Neural cell (in vitro differentiated cells): ENCODE data around the gene ESPN. TPM values are rescaled to one million over a fixed set of nuclear protein-coding genes. Genes with fewer than 3 reads are reported as not detected.
A peak's percentile ranks its signal among the peaks of the same experiment; 100 is the strongest.
"Not testable (repeated sequence)": the region's sequence is repeated elsewhere in the genome, so short reads cannot be mapped to it uniquely, and the experiment has no call there.

Experiments
- H2AFZ ChIP-seq: fragments of 200-600, 300-800 bp; sonication (generic), shearing (Covaris generic); 2 replicates; pipeline ENCODE4 v1.6.0; 2014; ENCODE audit warnings: low read depth, mild to moderate bottlenecking, antibody characterized with exemption, low read length, moderate library complexity
- H3F3A ChIP-seq: fragments of 200-600 bp; shearing (Covaris generic); 2 replicates; pipeline ENCODE4 v1.6.1; 2016; ENCODE audit warnings: mild to moderate bottlenecking, moderate library complexity, mixed read lengths, antibody characterized with exemption, low read length; ENCODE audit not compliant: insufficient read depth, poor library complexity, severe bottlenecking
- H3K27ac ChIP-seq: fragments of 200-600, 300-800 bp; sonication (generic), shearing (Covaris generic); 2 replicates; pipeline ENCODE4 v1.5.1; 2014; ENCODE audit warnings: mild to moderate bottlenecking, low read length, moderate library complexity
- H3K27me3 ChIP-seq: fragments of 300-800, 200-600 bp; sonication (generic), shearing (Covaris generic); 2 replicates; pipeline ENCODE4 v1.6.0; 2014; ENCODE audit warnings: mild to moderate bottlenecking, low read depth, low read length, moderate library complexity; ENCODE audit not compliant: insufficient read depth
- H3K36me3 ChIP-seq: fragments of 300-800, 200-600 bp; sonication (generic), shearing (Covaris generic); 2 replicates; pipeline ENCODE4 v1.5.1; 2014; ENCODE audit warnings: mild to moderate bottlenecking, antibody characterized with exemption, low read length, moderate library complexity; ENCODE audit not compliant: insufficient read depth
- H3K4me2 ChIP-seq: fragments of 300-800, 200-600 bp; sonication (generic), shearing (Covaris generic); 2 replicates; pipeline ENCODE4 v1.6.0; 2014; ENCODE audit warnings: mild to moderate bottlenecking, low read length
- H3K4me3 ChIP-seq: fragments of 300-800, 200-600 bp; sonication (generic), shearing (Covaris generic); 2 replicates; pipeline ENCODE4 v1.5.1; 2014; ENCODE audit warnings: mild to moderate bottlenecking, low read length, moderate library complexity
- H3K79me2 ChIP-seq: fragments of 200-600 bp; shearing (Covaris generic); replicated peaks from 2 replicates; pipeline ENCODE4 v1.6.0; 2014; ENCODE audit warnings: mild to moderate bottlenecking, low read length, moderate library complexity; ENCODE audit not compliant: insufficient read depth
- H3K9ac ChIP-seq: fragments of 300-800, 200-600 bp; sonication (generic), shearing (Covaris generic); 2 replicates; pipeline ENCODE4 v1.6.1; 2016; ENCODE audit warnings: mild to moderate bottlenecking, low read length, mixed read lengths
- H3K9me2 ChIP-seq: fragments of 200-600 bp; shearing (Covaris generic); 2 replicates; pipeline ENCODE4 v1.6.1; 2016; ENCODE audit warnings: mild to moderate bottlenecking, low read length, mixed read lengths; ENCODE audit not compliant: insufficient read depth
- H3K9me3 ChIP-seq: fragments of 200-600, 300-800 bp; sonication (generic), shearing (Covaris generic); 2 replicates; pipeline ENCODE4 v1.6.1; 2016; ENCODE audit warnings: mild to moderate bottlenecking, mixed run types, low read length, moderate library complexity, mixed read lengths
- H4K20me1 ChIP-seq: fragments of 200-600 bp; shearing (Covaris generic); 2 replicates; pipeline ENCODE4 v1.6.1; 2016; ENCODE audit warnings: mild to moderate bottlenecking, mixed run types; ENCODE audit not compliant: insufficient read depth
- EP300 ChIP-seq: fragments of 450-650 bp; conservative IDR thresholded peaks from 2 replicates; pipeline ENCODE4 v1.6.1; 2014; ENCODE audit warnings: antibody characterized with exemption, mild to moderate bottlenecking, moderate library complexity; ENCODE audit not compliant: poor library complexity, severe bottlenecking
- EZH2 ChIP-seq: fragments of 200-600, 300-800 bp; shearing (Covaris generic), sonication (generic); IDR thresholded peaks from 2 replicates; pipeline ENCODE4 v1.6.1; 2014; ENCODE audit warnings: antibody characterized with exemption, low read length, borderline replicate concordance, mild to moderate bottlenecking; ENCODE audit not compliant: insufficient read depth, poor library complexity, severe bottlenecking
- MXI1 ChIP-seq: fragments of 450-650 bp; conservative IDR thresholded peaks from 2 replicates; pipeline ENCODE4 v1.6.1; 2014; ENCODE audit warnings: antibody characterized with exemption, mild to moderate bottlenecking; ENCODE audit not compliant: poor library complexity, severe bottlenecking
- POLR2AphosphoS5 ChIP-seq: IDR thresholded peaks from 2 replicates; pipeline ENCODE4 v1.6.1; 2012
- RAD21 ChIP-seq: fragments of 450-650 bp; conservative IDR thresholded peaks from 2 replicates; pipeline ENCODE4 v1.6.1; 2014; ENCODE audit warnings: antibody characterized with exemption, mild to moderate bottlenecking, moderate library complexity
- SMC3 ChIP-seq: fragments of 450-650 bp; conservative IDR thresholded peaks from 2 replicates; pipeline ENCODE4 v1.6.1; 2014; ENCODE audit warnings: antibody characterized with exemption, mild to moderate bottlenecking, moderate library complexity; ENCODE audit not compliant: poor library complexity
- TAF1 ChIP-seq: IDR thresholded peaks from 2 replicates; pipeline ENCODE4 v1.6.1; 2012; ENCODE audit warnings: low read depth
- polyA plus RNA-seq: library from polyadenylated mRNA; depleted of rRNA; stranded (reverse); fragments of >200 nt; gene quantifications from 2 replicates; pipeline ENCODE4 v1.2.3, GENCODE V29; 2014
- TF ChIP-seq, protein P1 (sequence below): IDR thresholded peaks from 2 replicates; pipeline ENCODE4 v1.6.1; 2012; ENCODE audit warnings: borderline replicate concordance
- TF ChIP-seq, protein P2 (sequence below): fragments of 450-650 bp; IDR thresholded peaks from 2 replicates; pipeline ENCODE4 v1.5.1; 2014; ENCODE audit warnings: antibody characterized with exemption, mild to moderate bottlenecking, moderate library complexity; ENCODE audit not compliant: poor library complexity, severe bottlenecking

ESPN gene
- polyA plus RNA-seq, 1 donor from 2014 or later, result not detected

DNA sequence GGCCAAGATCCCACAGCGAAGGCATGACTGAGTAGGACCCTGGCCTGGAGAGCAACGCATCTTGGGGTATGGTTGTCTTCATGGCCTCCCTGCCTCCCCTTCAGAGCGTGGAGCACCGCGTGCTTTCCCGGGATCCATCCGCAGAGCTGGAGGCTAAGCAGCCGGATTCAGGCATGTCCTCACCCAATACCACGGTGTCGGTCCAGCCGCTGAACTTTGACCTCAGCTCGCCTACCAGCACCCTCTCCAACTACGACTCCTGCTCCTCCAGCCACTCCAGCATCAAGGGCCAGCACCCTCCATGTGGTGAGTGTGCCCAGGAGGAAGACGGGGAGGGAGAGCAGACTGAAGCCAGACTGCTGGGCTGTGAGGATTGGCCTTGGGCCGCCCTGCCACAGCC lies 19.8 kb downstream of the ESPN start:
- no peaks in the 10 kb centered on the region for H4K20me1 ChIP-seq
- H3F3A ChIP-seq, result no peaks in the 10 kb centered on the region
- no peak overlapping the region for H3K27ac ChIP-seq
- peaks cover 46% of the 10 kb centered on the region for H3K27me3 ChIP-seq
- H3K9ac ChIP-seq, result no peak overlapping the region
- no peaks in the 10 kb centered on the region for H3K9me2 ChIP-seq
- no peak overlapping the region for H3K4me2 ChIP-seq
- H3K9me3 ChIP-seq, result no peaks in the 10 kb centered on the region
- no peak overlapping the region for H2AFZ ChIP-seq
- TF ChIP-seq RAD21 (no peak), SMC3 (no peak), EZH2 (no peak), EP300 (no peak), TAF1 (no peak), MXI1 (no peak), POLR2AphosphoS5 (no peak)
- TF ChIP-seq, protein P1, sequence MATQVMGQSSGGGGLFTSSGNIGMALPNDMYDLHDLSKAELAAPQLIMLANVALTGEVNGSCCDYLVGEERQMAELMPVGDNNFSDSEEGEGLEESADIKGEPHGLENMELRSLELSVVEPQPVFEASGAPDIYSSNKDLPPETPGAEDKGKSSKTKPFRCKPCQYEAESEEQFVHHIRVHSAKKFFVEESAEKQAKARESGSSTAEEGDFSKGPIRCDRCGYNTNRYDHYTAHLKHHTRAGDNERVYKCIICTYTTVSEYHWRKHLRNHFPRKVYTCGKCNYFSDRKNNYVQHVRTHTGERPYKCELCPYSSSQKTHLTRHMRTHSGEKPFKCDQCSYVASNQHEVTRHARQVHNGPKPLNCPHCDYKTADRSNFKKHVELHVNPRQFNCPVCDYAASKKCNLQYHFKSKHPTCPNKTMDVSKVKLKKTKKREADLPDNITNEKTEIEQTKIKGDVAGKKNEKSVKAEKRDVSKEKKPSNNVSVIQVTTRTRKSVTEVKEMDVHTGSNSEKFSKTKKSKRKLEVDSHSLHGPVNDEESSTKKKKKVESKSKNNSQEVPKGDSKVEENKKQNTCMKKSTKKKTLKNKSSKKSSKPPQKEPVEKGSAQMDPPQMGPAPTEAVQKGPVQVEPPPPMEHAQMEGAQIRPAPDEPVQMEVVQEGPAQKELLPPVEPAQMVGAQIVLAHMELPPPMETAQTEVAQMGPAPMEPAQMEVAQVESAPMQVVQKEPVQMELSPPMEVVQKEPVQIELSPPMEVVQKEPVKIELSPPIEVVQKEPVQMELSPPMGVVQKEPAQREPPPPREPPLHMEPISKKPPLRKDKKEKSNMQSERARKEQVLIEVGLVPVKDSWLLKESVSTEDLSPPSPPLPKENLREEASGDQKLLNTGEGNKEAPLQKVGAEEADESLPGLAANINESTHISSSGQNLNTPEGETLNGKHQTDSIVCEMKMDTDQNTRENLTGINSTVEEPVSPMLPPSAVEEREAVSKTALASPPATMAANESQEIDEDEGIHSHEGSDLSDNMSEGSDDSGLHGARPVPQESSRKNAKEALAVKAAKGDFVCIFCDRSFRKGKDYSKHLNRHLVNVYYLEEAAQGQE, result no peak
- TF ChIP-seq, protein P2, sequence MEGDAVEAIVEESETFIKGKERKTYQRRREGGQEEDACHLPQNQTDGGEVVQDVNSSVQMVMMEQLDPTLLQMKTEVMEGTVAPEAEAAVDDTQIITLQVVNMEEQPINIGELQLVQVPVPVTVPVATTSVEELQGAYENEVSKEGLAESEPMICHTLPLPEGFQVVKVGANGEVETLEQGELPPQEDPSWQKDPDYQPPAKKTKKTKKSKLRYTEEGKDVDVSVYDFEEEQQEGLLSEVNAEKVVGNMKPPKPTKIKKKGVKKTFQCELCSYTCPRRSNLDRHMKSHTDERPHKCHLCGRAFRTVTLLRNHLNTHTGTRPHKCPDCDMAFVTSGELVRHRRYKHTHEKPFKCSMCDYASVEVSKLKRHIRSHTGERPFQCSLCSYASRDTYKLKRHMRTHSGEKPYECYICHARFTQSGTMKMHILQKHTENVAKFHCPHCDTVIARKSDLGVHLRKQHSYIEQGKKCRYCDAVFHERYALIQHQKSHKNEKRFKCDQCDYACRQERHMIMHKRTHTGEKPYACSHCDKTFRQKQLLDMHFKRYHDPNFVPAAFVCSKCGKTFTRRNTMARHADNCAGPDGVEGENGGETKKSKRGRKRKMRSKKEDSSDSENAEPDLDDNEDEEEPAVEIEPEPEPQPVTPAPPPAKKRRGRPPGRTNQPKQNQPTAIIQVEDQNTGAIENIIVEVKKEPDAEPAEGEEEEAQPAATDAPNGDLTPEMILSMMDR, result no peak
- no peaks in the 10 kb centered on the region for H3K36me3 ChIP-seq
- no peaks in the 10 kb centered on the region for H3K79me2 ChIP-seq
- no peak overlapping the region for H3K4me3 ChIP-seq

DNA sequence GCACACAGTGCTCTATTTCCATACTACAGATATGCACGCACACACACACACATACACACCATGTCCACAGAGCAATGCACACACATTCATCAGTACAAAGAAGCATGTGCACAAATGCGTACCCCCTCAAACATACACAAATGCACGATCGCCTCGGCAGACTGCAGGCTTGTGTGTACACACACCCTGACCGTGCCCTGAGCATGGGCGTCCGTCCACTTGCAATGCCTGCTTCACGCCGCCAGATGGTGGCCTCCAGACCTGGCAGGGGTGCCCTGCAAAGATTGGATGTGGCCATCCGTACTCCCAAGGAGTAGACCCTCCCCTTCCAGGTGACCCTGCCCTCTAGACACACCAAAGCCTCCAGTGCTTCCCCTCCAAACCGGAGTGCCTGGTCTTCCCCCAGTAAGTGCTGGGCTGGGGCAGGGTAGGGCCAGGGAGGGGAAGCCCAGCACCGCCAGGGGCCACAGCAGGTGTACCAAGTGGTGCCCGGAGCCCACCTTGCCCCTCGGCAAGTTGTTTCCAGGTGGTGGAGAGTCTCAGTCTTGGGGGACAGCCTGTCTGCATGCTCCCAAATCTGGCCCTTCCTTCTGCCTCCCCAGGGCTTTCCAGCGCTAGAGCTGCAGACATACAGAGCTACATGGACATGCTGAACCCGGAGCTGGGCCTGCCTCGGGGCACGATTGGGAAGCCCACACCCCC lies 20.6 kb downstream of the ESPN start:
- TF ChIP-seq POLR2AphosphoS5, result no peak
- TF ChIP-seq, protein P2, result peak; percentile 16
- H3K36me3 ChIP-seq, result no peaks in the 10 kb centered on the region
- no peak overlapping the region for H3K27ac ChIP-seq
- no peak overlapping the region for H3K4me2 ChIP-seq
- no peaks in the 10 kb centered on the region for H3K9me2 ChIP-seq
- H3K4me3 ChIP-seq, result no peak overlapping the region
- no peaks in the 10 kb centered on the region for H3F3A ChIP-seq
- no peaks in the 10 kb centered on the region for H4K20me1 ChIP-seq
- no peaks in the 10 kb centered on the region for H3K9me3 ChIP-seq
- H3K27me3 ChIP-seq, result peaks cover 48% of the 10 kb centered on the region
- H3K79me2 ChIP-seq, result no peaks in the 10 kb centered on the region
- no peak overlapping the region for H3K9ac ChIP-seq
- H2AFZ ChIP-seq, result no peak overlapping the region

DNA sequence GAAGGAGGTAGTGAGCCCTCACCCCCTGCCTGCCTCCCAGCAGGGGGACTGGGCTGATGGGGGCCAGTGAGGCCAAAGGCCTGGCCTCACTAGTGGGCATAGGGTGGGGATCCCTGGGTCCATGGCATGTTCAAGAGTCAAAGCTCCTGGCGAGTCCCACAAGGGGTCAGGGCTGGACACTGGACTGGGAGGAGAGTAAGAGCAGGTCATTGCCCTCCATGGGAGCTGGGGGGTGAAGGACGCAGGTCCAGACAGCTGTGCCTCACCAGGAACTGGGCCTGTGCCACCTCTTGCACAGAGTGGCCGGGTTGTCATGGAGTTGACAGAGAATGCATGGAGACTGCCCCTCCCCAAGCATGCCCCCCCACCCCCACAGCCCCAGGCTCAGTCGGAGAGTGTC lies 21.4 kb downstream of the ESPN start:
- not testable (repeated sequence) for H3K36me3 ChIP-seq, H3K4me3 ChIP-seq, H2AFZ ChIP-seq, H3K4me2 ChIP-seq, H3K79me2 ChIP-seq, H3K9me3 ChIP-seq, H4K20me1 ChIP-seq, H3K27ac ChIP-seq, H3K9me2 ChIP-seq, H3F3A ChIP-seq, H3K9ac ChIP-seq
- H3K27me3 ChIP-seq, result peaks cover 43% of the 10 kb centered on the region
